Testis (tissue), 3 donors: Measurements from ENCODE around the gene PROSER3. TPM values are rescaled to one million over a fixed set of nuclear protein-coding genes. Genes with fewer than 3 reads are reported as not detected.

ENCODE experiments used
- DNase-seq: peaks from one replicate; pipeline ENCODE4 v3.0.0-alpha.2; 2019
- H3K27ac ChIP-seq, 2 donors: fragments of 200-600 bp; sonication (generic); one replicate each; pipeline ENCODE4 v1.5.1; 2019
- H3K27me3 ChIP-seq: fragments of 200-600 bp; sonication (generic); one replicate; pipeline ENCODE4 v1.5.1; 2019
- H3K36me3 ChIP-seq: fragments of 200-600 bp; sonication (generic); one replicate; pipeline ENCODE4 v1.5.1; 2017; ENCODE audit warnings: low read depth; ENCODE audit errors: missing control alignments
- H3K4me1 ChIP-seq: fragments of 200-600 bp; sonication (generic); one replicate; pipeline ENCODE4 v1.5.1; 2019
- H3K4me3 ChIP-seq, 2 donors: fragments of 200-600 bp; sonication (generic); one replicate each; pipeline ENCODE4 v1.5.1; 2017 to 2019
- H3K9me3 ChIP-seq: fragments of 200-600 bp; sonication (generic); one replicate; pipeline ENCODE4 v1.5.1; 2017
- POLR2A ChIP-seq: fragments of 450-650 bp; IDR thresholded peaks from one replicate; pipeline ENCODE4 v1.6.1; 2017; ENCODE audit warnings: antibody characterized with exemption, mild to moderate bottlenecking, moderate library complexity
- WGBS, 2 donors: methylation state at CpG; one replicate each; pipeline ENCODE4 v1.1.5; 2018; 5-methylcytosine and 5-hydroxymethylcytosine counted together
- intact Hi-C: fragments of 100-400 bp; cut with DNase I; formaldehyde crosslinking; loops from one replicate; pipeline ENCODE4 v1.15.1; 2023; ENCODE audit warnings: low total_unique reads
- polyA plus RNA-seq: library from polyadenylated mRNA; stranded (reverse); fragments of 350-450 nt; fragmentation: Illumina TruSeq; extraction: RNeasy Lipid Tissue Mini Kit (QIAGEN cat#74804); gene quantifications from one replicate; pipeline ENCODE4 v1.2.3, GENCODE V29; 2014; ENCODE audit warnings: low read depth, low replicate concordance; ENCODE audit not compliant: insufficient read depth
- total RNA-seq, 2 donors: library from RNA; depleted of rRNA; stranded (reverse); fragments of >200 nt; gene quantifications; one replicate each; pipeline ENCODE4 v1.2.3, GENCODE V29; 2016
- TF ChIP-seq, protein P1 (sequence below), 3 experiments: fragments of 450-650 bp in 2 of 3; fragments of 200-600 bp in 1 of 3; sonication (generic) in 1 of 3; IDR thresholded peaks; one replicate each; pipeline ENCODE4 v1.5.1; 2016 to 2019; ENCODE audit warnings: antibody characterized with exemption in 3 of 3, mild to moderate bottlenecking in 2 of 3, moderate library complexity in 1 of 3

PROSER3 gene
- total and polyA plus RNA-seq, 3 donors from 2014 or later = 48.3 to 75.9 (median 72.0) TPM

DNA sequence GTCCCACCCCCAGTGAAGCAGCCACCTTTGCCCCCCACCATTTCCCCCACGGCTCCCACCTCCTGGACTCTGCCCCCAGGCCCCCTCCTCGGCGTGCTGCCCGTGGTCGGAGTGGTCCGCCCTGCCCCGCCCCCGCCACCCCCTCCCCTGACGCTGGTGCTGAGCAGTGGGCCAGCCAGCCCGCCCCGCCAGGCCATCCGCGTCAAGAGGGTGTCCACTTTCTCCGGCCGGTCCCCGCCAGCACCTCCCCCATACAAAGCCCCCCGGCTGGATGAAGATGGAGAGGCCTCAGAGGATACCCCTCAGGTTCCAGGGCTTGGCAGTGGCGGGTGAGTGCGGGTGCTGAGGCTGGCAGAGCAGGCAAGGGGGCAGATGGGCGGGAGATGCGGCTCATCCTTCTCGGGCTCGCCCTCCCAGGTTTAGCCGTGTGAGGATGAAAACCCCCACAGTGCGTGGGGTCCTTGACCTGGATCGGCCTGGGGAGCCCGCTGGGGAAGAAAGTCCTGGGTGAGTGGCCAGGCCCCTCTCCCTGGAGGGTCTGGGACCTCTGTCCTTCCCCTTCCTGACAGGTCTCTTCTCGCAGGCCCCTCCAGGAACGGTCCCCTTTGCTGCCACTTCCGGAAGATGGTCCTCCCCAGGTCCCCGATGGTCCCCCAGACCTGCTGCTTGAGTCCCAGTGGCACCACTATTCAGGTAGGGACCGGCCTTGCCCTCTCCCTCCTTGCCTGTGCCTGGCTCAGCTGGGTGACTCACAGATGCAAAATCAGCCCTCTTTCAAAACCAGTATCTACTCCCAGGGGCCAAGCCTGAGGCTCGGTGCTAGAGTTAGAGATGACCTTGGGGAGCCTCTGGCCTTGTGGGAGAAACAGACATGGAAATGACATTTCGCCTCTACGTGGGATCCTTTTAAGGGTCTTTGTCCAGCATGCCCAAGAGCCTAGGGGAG, 24.5 kb upstream of the PROSER3 start:
- Histone ChIP-seq H3K4me3 (no peak overlapping the region), H3K27me3 (no peaks in the 10 kb centered on the region), H3K4me1 (no peaks in the 10 kb centered on the region), H3K9me3 (no peaks in the 10 kb centered on the region), H3K36me3 (no peaks in the 10 kb centered on the region), H3K27ac (no peak overlapping the region)
- intact Hi-C loops = no loop called here
- DNase-seq = no peak
- TF ChIP-seq POLR2A = no peak
- WGBS, 2 donors = 86 to 92% methylated on average over 29 to 34 of the region's 35 CpGs

DNA sequence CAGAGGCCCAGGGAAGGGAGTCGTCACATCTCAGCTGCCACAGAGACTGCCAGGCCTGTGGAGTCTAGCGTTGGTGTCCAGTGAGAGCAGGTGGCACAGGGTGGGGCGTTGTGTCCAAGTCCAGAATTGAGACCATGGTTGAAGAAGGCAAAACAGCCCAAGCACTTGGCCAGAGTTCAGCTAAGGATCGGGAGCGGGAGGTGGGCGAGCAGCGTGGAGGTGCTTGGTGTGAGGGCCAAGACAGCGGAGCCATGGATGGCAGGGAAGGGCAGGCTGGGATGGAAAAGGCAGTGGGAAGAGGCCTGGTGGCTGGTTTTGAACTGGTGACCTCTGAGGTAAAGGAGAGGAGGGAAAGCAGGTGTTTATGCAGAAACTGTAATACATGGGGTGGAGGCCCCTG, 23.7 kb upstream of the PROSER3 start:
- DNase-seq = no peak
- intact Hi-C loops = no loop called here
- Histone ChIP-seq H3K9me3 (no peaks in the 10 kb centered on the region), H3K27me3 (no peaks in the 10 kb centered on the region), H3K36me3 (no peaks in the 10 kb centered on the region), H3K27ac (no peak overlapping the region), H3K4me3 (no peak overlapping the region), H3K4me1 (no peaks in the 10 kb centered on the region)
- WGBS, 2 donors = 89 to 95% methylated on average over 8 of the region's 8 CpGs
- TF ChIP-seq POLR2A = no peak
- TF ChIP-seq, protein P1, sequence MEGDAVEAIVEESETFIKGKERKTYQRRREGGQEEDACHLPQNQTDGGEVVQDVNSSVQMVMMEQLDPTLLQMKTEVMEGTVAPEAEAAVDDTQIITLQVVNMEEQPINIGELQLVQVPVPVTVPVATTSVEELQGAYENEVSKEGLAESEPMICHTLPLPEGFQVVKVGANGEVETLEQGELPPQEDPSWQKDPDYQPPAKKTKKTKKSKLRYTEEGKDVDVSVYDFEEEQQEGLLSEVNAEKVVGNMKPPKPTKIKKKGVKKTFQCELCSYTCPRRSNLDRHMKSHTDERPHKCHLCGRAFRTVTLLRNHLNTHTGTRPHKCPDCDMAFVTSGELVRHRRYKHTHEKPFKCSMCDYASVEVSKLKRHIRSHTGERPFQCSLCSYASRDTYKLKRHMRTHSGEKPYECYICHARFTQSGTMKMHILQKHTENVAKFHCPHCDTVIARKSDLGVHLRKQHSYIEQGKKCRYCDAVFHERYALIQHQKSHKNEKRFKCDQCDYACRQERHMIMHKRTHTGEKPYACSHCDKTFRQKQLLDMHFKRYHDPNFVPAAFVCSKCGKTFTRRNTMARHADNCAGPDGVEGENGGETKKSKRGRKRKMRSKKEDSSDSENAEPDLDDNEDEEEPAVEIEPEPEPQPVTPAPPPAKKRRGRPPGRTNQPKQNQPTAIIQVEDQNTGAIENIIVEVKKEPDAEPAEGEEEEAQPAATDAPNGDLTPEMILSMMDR (IDR thresholded peaks at IDR 0.05) = no peak

DNA sequence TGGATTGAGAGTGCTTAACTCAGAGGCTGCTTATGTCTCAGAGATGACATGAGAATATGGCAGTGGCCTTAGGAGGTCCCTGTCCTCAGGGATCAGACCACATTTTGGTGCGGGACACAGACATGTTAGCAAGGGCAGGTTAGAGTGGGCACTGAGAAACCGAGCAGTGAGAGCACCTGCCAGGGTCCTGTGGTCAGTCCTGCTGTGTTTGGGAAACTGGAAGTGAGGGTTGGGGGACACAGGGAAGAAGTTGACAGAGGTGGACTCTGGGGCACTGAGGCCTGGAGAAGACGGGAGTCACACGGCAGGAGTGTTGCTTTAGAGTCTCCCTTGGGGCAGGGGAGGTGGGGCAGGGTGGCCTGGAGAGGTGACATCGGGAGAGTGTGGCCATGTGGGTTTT, 23.1 kb upstream of the PROSER3 start:
- H3K4me1 ChIP-seq = peaks cover 3% of the 10 kb centered on the region
- DNase-seq = no peak
- TF ChIP-seq POLR2A = no peak
- TF ChIP-seq, protein P1 (IDR thresholded peaks at IDR 0.05) = no peak
- intact Hi-C loops = no loop called here
- H3K36me3 ChIP-seq = no peaks in the 10 kb centered on the region
- no peaks in the 10 kb centered on the region for H3K27me3 ChIP-seq
- H3K4me3 ChIP-seq = no peak overlapping the region
- WGBS, 2 donors = 79 to 82% methylated on average over 5 of the region's 5 CpGs
- no peaks in the 10 kb centered on the region for H3K9me3 ChIP-seq
- H3K27ac ChIP-seq = no peak overlapping the region

DNA sequence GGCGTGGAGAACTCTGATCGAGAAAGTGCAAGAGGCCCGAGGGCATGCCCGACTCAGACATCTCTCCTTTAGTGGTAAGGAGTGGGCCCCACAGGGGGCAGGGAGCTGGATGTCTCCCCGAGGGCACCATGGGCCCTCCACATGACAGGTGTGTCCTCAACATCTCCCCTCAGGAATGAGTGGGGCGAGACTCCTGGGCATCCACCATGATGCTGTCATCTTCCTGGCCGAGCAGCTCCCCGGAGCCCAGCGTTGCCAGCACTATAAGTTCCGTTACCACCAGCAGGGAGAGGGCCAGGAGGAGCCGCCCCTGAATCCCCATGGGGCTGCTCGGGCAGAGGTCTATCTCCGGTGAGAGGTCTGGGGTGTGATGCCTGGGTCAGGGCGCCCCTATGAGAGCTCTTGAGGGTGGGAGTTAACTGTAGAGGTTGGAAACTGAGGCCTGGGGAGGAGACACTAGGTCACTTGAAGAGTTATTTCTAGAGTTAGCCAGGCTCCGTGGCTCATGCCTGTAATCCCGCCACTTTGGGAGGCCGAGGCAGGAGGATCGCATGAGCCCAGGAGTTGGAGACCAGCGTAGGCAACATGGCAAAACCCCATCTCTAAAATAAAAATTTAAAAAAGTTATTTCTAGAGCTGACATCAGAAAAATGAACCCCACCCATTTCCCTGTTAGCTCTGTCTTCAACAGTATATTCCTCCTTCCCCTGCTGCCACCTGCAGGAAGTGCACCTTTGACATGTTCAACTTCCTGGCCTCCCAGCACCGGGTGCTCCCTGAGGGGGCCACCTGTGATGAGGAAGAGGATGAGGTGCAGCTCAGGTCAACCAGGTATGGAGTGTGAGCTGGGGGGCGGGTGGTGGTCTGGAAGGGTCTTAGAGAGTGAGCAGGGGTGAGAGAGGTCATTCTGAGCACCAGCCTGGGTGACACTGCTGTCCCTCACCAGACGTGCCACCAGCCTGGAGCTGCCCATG, 20.8 kb upstream of the PROSER3 start:
- intact Hi-C loops = no loop called here
- WGBS, 2 donors = 85 to 87% methylated on average over 22 of the region's 22 CpGs
- no peaks in the 10 kb centered on the region for H3K27me3 ChIP-seq
- no peak overlapping the region for H3K27ac ChIP-seq
- no peak for TF ChIP-seq POLR2A
- TF ChIP-seq, protein P1 (IDR thresholded peaks at IDR 0.05) = no peak
- no peak overlapping the region for H3K4me3 ChIP-seq
- H3K4me1 ChIP-seq = peaks cover 6% of the 10 kb centered on the region
- H3K36me3 ChIP-seq = no peaks in the 10 kb centered on the region
- no peaks in the 10 kb centered on the region for H3K9me3 ChIP-seq
- DNase-seq = no peak
